ENCODE data around the gene VDR. TPM values are rescaled to one million over a fixed set of nuclear protein-coding genes. Genes with fewer than 3 reads are reported as not detected.

Gene VDR
- total RNA-seq, 4 donors from 2014 or later = 0.26 to 2.0 (median 0.49) TPM

GRCh38 chr12:47881051-47881450, 23.7 kb downstream of the VDR start:
- Histone ChIP-seq H3K27me3 (no peaks in the 10 kb centered on the region), H3K36me3 (no peaks in the 10 kb centered on the region), H3K4me3 (no peak overlapping the region), H3K4me1 (no peaks in the 10 kb centered on the region), H3K9me3 (no peaks in the 10 kb centered on the region), H3K27ac (no peak overlapping the region)
- TF ChIP-seq, protein P1, sequence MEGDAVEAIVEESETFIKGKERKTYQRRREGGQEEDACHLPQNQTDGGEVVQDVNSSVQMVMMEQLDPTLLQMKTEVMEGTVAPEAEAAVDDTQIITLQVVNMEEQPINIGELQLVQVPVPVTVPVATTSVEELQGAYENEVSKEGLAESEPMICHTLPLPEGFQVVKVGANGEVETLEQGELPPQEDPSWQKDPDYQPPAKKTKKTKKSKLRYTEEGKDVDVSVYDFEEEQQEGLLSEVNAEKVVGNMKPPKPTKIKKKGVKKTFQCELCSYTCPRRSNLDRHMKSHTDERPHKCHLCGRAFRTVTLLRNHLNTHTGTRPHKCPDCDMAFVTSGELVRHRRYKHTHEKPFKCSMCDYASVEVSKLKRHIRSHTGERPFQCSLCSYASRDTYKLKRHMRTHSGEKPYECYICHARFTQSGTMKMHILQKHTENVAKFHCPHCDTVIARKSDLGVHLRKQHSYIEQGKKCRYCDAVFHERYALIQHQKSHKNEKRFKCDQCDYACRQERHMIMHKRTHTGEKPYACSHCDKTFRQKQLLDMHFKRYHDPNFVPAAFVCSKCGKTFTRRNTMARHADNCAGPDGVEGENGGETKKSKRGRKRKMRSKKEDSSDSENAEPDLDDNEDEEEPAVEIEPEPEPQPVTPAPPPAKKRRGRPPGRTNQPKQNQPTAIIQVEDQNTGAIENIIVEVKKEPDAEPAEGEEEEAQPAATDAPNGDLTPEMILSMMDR (IDR thresholded peaks at IDR 0.05) = no peak
- TF ChIP-seq POLR2A (IDR thresholded peaks at IDR 0.05) = no peak
- DNase-seq = no peak
- intact Hi-C loops (cut with DNase I; ENCODE audit: low total_unique reads) = no loop called here

DNA sequence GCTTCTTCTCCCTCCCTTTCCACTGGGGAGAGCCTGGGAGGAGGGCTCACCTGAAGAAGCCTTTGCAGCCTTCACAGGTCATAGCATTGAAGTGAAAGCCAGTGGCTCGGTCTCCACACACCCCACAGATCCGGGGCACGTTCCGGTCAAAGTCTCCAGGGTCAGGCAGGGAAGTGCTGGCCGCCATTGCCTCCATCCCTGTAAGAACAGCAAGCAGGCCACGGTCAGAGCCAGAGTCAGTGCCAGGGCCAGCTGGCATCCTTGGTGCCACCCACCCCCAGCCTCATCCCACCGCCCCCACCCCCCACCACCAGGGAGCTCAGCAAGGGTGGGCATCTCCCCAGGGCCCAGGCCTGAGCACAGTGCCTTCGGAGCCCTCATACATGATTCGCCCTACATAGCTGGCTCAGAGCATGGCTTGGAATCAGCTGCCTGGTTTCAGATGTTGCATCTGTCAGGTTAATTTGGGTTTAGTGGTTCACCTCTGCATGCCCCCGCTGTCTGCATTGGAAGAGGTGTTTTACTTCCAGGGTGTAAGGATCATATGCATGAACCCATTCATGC, 25.8 kb downstream of the VDR start:
- intact Hi-C loops (cut with DNase I; ENCODE audit: low total_unique reads) = no loop called here
- Histone ChIP-seq H3K27me3 (no peaks in the 10 kb centered on the region), H3K4me1 (no peaks in the 10 kb centered on the region), H3K27ac (no peak overlapping the region), H3K9me3 (no peaks in the 10 kb centered on the region), H3K4me3 (no peak overlapping the region), H3K36me3 (no peaks in the 10 kb centered on the region)
- TF ChIP-seq, protein P1 (IDR thresholded peaks at IDR 0.05) = no peak
- TF ChIP-seq POLR2A (IDR thresholded peaks at IDR 0.05) = no peak
- DNase-seq = no peak

- H3K27ac ChIP-seq = no peak overlapping the region
- intact Hi-C loops (cut with DNase I; ENCODE audit: low total_unique reads) = no loop called here
- H3K4me1 ChIP-seq = no peaks in the 10 kb centered on the region
- no peak for TF ChIP-seq POLR2A (IDR thresholded peaks at IDR 0.05)
- TF ChIP-seq, protein P1 (IDR thresholded peaks at IDR 0.05) = no peak
- no peaks in the 10 kb centered on the region for H3K27me3 ChIP-seq
- no peak overlapping the region for H3K4me3 ChIP-seq
- H3K36me3 ChIP-seq = no peaks in the 10 kb centered on the region
- H3K9me3 ChIP-seq = no peaks in the 10 kb centered on the region
- DNase-seq = no peak
Measured at GRCh38 chr12:47878293-47878917, 26.4 kb downstream of the VDR start.

- Histone ChIP-seq H3K27ac (no peak overlapping the region), H3K36me3 (no peaks in the 10 kb centered on the region), H3K4me3 (no peak overlapping the region), H3K4me1 (no peaks in the 10 kb centered on the region), H3K9me3 (no peaks in the 10 kb centered on the region), H3K27me3 (no peaks in the 10 kb centered on the region)
- no peak for DNase-seq
- intact Hi-C loops (cut with DNase I; ENCODE audit: low total_unique reads) = no loop called here
- no peak for TF ChIP-seq POLR2A (IDR thresholded peaks at IDR 0.05)
Measured at GRCh38 chr12:47877081-47877480, 27.7 kb downstream of the VDR start.

- H3K27me3 ChIP-seq = no peaks in the 10 kb centered on the region
- TF ChIP-seq POLR2A (IDR thresholded peaks at IDR 0.05) = no peak
- TF ChIP-seq, protein P1 (IDR thresholded peaks at IDR 0.05) = no peak
- no peak overlapping the region for H3K27ac ChIP-seq
- intact Hi-C loops (cut with DNase I; ENCODE audit: low total_unique reads) = no loop called here
- no peaks in the 10 kb centered on the region for H3K36me3 ChIP-seq
- no peak for DNase-seq
- no peak overlapping the region for H3K4me3 ChIP-seq
- H3K4me1 ChIP-seq = no peaks in the 10 kb centered on the region
- H3K9me3 ChIP-seq = no peaks in the 10 kb centered on the region
Measured at GRCh38 chr12:47876440-47876960, 28.3 kb downstream of the VDR start.

Measured in uterus (tissue), 4 donors.